CD14-positive monocyte (primary cell): ENCODE data around the gene IGF2. TPM values are rescaled to one million over a fixed set of nuclear protein-coding genes. Genes with fewer than 3 reads are reported as not detected.

Experiments used
- DNase-seq, 3 donors: peaks; one replicate each; pipeline ENCODE4 v3.0.0-alpha.2; 2011 to 2022
- H2AFZ ChIP-seq: 2 replicates; pipeline ENCODE4 v1.6.0; 2012; ENCODE audit warnings: mild to moderate bottlenecking, low read depth, low read length, inconsistent platforms; ENCODE audit not compliant: insufficient read depth, poor library complexity, severe bottlenecking
- H3K27ac ChIP-seq, 2 donors: 1 replicate in 1 of 2; 2 replicates in 1 of 2; pipeline ENCODE4 v1.5.1; 2012 to 2013; ENCODE audit warnings: low read length in 2 of 2, control low read depth in 1 of 2, inconsistent platforms in 1 of 2, low read depth in 1 of 2, mild to moderate bottlenecking in 1 of 2
- H3K27me3 ChIP-seq, 2 donors: one replicate each; pipeline versions ENCODE4 v1.6.0 to v1.6.1; 2011 to 2013; ENCODE audit warnings: low read length in 2 of 2; ENCODE audit not compliant: control insufficient read depth in 2 of 2, insufficient read depth in 2 of 2
- H3K36me3 ChIP-seq, 2 donors: replicated peaks in 1 of 2; 1 replicate in 1 of 2; 2 replicates in 1 of 2; pipeline versions ENCODE4 v1.5.1 to v1.6.1; 2012 to 2013; ENCODE audit warnings: low read length in 2 of 2, control low read depth in 1 of 2, inconsistent platforms in 1 of 2, mild to moderate bottlenecking in 1 of 2; ENCODE audit not compliant: insufficient read depth in 2 of 2, control insufficient read depth in 1 of 2
- H3K4me1 ChIP-seq, 2 donors: 1 replicate in 1 of 2; 2 replicates in 1 of 2; pipeline versions ENCODE4 v1.5.1 to v1.6.1; 2012 to 2013; ENCODE audit warnings: low read length in 2 of 2, control low read depth in 1 of 2, inconsistent platforms in 1 of 2, mild to moderate bottlenecking in 1 of 2, moderate library complexity in 1 of 2; ENCODE audit not compliant: insufficient read depth in 2 of 2, control insufficient read depth in 1 of 2
- H3K4me2 ChIP-seq: replicated peaks from 2 replicates; pipeline ENCODE3; 2012; ENCODE audit warnings: low read length, moderate library complexity, mild to moderate bottlenecking; ENCODE audit not compliant: poor library complexity, severe bottlenecking; ENCODE audit errors: extremely low read depth
- H3K4me3 ChIP-seq, 3 experiments: fragments of 200-600 bp in 1 of 3; sonication (generic) in 1 of 3; replicated peaks in 1 of 3; 1 replicate in 2 of 3; 2 replicates in 1 of 3; pipeline ENCODE4 v1.5.1; 2011 to 2013; ENCODE audit warnings: low read length in 3 of 3, mild to moderate bottlenecking in 3 of 3, control low read depth in 2 of 3, low read depth in 2 of 3, inconsistent platforms in 1 of 3, moderate library complexity in 1 of 3
- H3K79me2 ChIP-seq: 2 replicates; pipeline ENCODE4 v1.6.0; 2012; ENCODE audit warnings: mild to moderate bottlenecking, control low read depth, inconsistent platforms, low read length, moderate library complexity; ENCODE audit not compliant: insufficient read depth
- H3K9ac ChIP-seq: 2 replicates; pipeline ENCODE4 v1.6.0; 2017; ENCODE audit warnings: low read length, mild to moderate bottlenecking; ENCODE audit not compliant: insufficient read depth, poor library complexity, severe bottlenecking
- H3K9me3 ChIP-seq, 2 donors: replicated peaks in 1 of 2; 1 replicate in 1 of 2; 2 replicates in 1 of 2; pipeline versions ENCODE4 v1.5.1 to v1.6.1; 2012 to 2013; ENCODE audit warnings: low read length in 2 of 2, control low read depth in 1 of 2; ENCODE audit not compliant: control insufficient read depth in 1 of 2, insufficient read depth in 1 of 2
- H4K20me1 ChIP-seq: 2 replicates; pipeline ENCODE4 v1.6.0; 2012; ENCODE audit warnings: mild to moderate bottlenecking, low read length, control low read depth, moderate library complexity; ENCODE audit not compliant: insufficient read depth
- H3K27ac Mint-ChIP-seq, 7 donors: one replicate each; pipeline ENCODE4 v1.8.0; 2020; ENCODE audit warnings: mild to moderate bottlenecking in 7 of 7, mixed read lengths in 7 of 7, moderate library complexity in 6 of 7, inconsistent platforms in 2 of 7
- H3K27me3 Mint-ChIP-seq, 3 donors: one replicate each; pipeline ENCODE4 v1.8.0; 2021 to 2022; ENCODE audit warnings: low read depth in 3 of 3, mild to moderate bottlenecking in 3 of 3, mixed read lengths in 3 of 3, moderate library complexity in 3 of 3, inconsistent platforms in 1 of 3
- H3K36me3 Mint-ChIP-seq, 2 donors: one replicate each; pipeline ENCODE4 v1.8.0; 2020; ENCODE audit warnings: mixed read lengths in 2 of 2, inconsistent platforms in 1 of 2, mild to moderate bottlenecking in 1 of 2
- H3K4me1 Mint-ChIP-seq: one replicate; pipeline ENCODE4 v1.8.0; 2020; ENCODE audit warnings: mild to moderate bottlenecking, mixed read lengths
- H3K4me3 Mint-ChIP-seq, 2 donors: one replicate each; pipeline ENCODE4 v1.8.0; 2020; ENCODE audit warnings: mild to moderate bottlenecking in 2 of 2, mixed read lengths in 2 of 2, moderate library complexity in 1 of 2
- H3K9me3 Mint-ChIP-seq, 7 donors: one replicate each; pipeline ENCODE4 v1.8.0; 2020 to 2022; ENCODE audit warnings: mixed read lengths in 7 of 7, mild to moderate bottlenecking in 6 of 7, moderate library complexity in 6 of 7, inconsistent platforms in 2 of 7
- CTCF ChIP-seq: fragments of 200-600 bp; IDR thresholded peaks from one replicate; pipeline ENCODE4 v1.8.0; 2022; ENCODE audit warnings: antibody characterized with exemption, mild to moderate bottlenecking
- WGBS: methylation state at CpG from one replicate; pipeline ENCODE4 v1.1.5; 2013; ENCODE audit warnings: missing lambda C conversion rate; ENCODE audit not compliant: insufficient coverage; 5-methylcytosine and 5-hydroxymethylcytosine counted together
- intact Hi-C, 2 donors: fragments of 100-400 bp; cut with micrococcal nuclease; formaldehyde crosslinking; loops; one replicate each; pipeline versions ENCODE4 v1.15.0 to v1.15.1; 2023
- polyA plus RNA-seq, 3 donors: library from polyadenylated mRNA; depleted of rRNA in 1 of 3; unstranded in 2 of 3; stranded (reverse) in 1 of 3; fragments of 300-500 nt in 2 of 3; fragments of >200 nt in 1 of 3; fragmentation: Illumina TruSeq in 2 of 3; gene quantifications; 1 replicate in 2 of 3; 2 replicates in 1 of 3; pipeline ENCODE4 v1.2.3, GENCODE V29; 2012 to 2021

The IGF2 gene
- polyA plus RNA-seq, 3 donors = not detected

- peaks cover 11 to 54% of the 10 kb centered on the region in 2 donors for H3K27me3 ChIP-seq
- Mint-ChIP-seq H3K36me3 (no peaks in the 10 kb centered on the region), H3K4me3 (peak overlapping the region in 1 of 2 donors; percentile 62), H3K9me3 (peaks cover 0 to 14% (median 7%) of the 10 kb centered on the region in 7 donors), H3K27me3 (peaks cover 54 to 82% (median 68%) of the 10 kb centered on the region in 3 donors), H3K27ac (no peak overlapping the region), H3K4me1 (peaks cover 5% of the 10 kb centered on the region)
- peaks cover 0 to 12% of the 10 kb centered on the region in 2 donors for H3K9me3 ChIP-seq
- no peaks in the 10 kb centered on the region for H3K4me1 ChIP-seq
- H3K9ac ChIP-seq = no peak overlapping the region
- no peak overlapping the region for H3K27ac ChIP-seq
- WGBS = 88% methylated on average over 24 of the region's 26 CpGs
- H4K20me1 ChIP-seq = no peaks in the 10 kb centered on the region
- no peak overlapping the region for H3K4me3 ChIP-seq
- TF ChIP-seq CTCF = no peak
- H2AFZ ChIP-seq = no peak overlapping the region
- no peaks in the 10 kb centered on the region for H3K36me3 ChIP-seq
- intact Hi-C loops = no loop called here
- H3K4me2 ChIP-seq = no peak overlapping the region
- no peaks in the 10 kb centered on the region for H3K79me2 ChIP-seq
- DNase-seq = no peak
These were observed 4.1 kb downstream of the IGF2 start for GRCh38 chr11:2135018-2135569.

GRCh38 chr11:2134022-2135010 is 4.9 kb downstream of the IGF2 start:
- H2AFZ ChIP-seq = no peak overlapping the region
- H3K36me3 Mint-ChIP-seq = no peaks in the 10 kb centered on the region
- peaks cover 0 to 14% (median 7%) of the 10 kb centered on the region in 7 donors for H3K9me3 Mint-ChIP-seq
- no peak overlapping the region for H3K9ac ChIP-seq
- no peak overlapping the region for H3K27ac Mint-ChIP-seq
- no peak overlapping the region for H3K4me2 ChIP-seq
- H4K20me1 ChIP-seq = no peaks in the 10 kb centered on the region
- no peak overlapping the region for H3K4me3 Mint-ChIP-seq
- peaks cover 11 to 48% of the 10 kb centered on the region in 2 donors for H3K27me3 ChIP-seq
- H3K4me1 Mint-ChIP-seq = peaks cover 5% of the 10 kb centered on the region
- H3K27me3 Mint-ChIP-seq = peaks cover 52 to 78% (median 65%) of the 10 kb centered on the region in 3 donors
- H3K9me3 ChIP-seq = peaks cover 0 to 12% of the 10 kb centered on the region in 2 donors
- no peaks in the 10 kb centered on the region for H3K79me2 ChIP-seq
- TF ChIP-seq CTCF = no peak
- DNase-seq = no peak
- H3K4me1 ChIP-seq = no peaks in the 10 kb centered on the region
- H3K4me3 ChIP-seq = no peak overlapping the region
- intact Hi-C loops = no loop called here
- no peaks in the 10 kb centered on the region for H3K36me3 ChIP-seq
- WGBS = 84% methylated on average over 6 of the region's 19 CpGs
- H3K27ac ChIP-seq = no peak overlapping the region
